Endometrial microvascular endothelial cells (primary cell): ENCODE results near the gene FAM111A. TPM values are rescaled to one million over a fixed set of nuclear protein-coding genes. Genes with fewer than 3 reads are reported as not detected.

ENCODE experiments used
- in situ Hi-C: cut with HindIII; loops from 2 replicates; pipeline ENCODE4 v1.10.0; 2017; ENCODE audit warnings: low sequenced_read_pairs, low pct_unique_long_range_greater_than_20kb; ENCODE audit errors: inconsistent ontology term
- total RNA-seq: library from RNA; depleted of rRNA; stranded (reverse); fragments of >200 nt; gene quantifications from one replicate; pipeline ENCODE4 v1.2.3, GENCODE V29; 2015; ENCODE audit errors: inconsistent ontology term

Gene FAM111A
- total RNA-seq, 1 donor from 2014 or later: 61.5 TPM

- in situ Hi-C loops: no loop called here
Observed at GRCh38 chr11:59138643-59139042, 4.0 kb upstream of the FAM111A start.

GRCh38 chr11:59141191-59141590 lies 1.5 kb upstream of the FAM111A start:
- in situ Hi-C loops: no loop called here

GRCh38 chr11:59141673-59142460 lies 789 bp upstream of the FAM111A start:
- in situ Hi-C loops: no loop called here

GRCh38 chr11:59144096-59144495 lies 1.4 kb downstream of the FAM111A start:
- in situ Hi-C loops: no loop called here

GRCh38 chr11:59144579-59145345 lies 2.1 kb downstream of the FAM111A start:
- in situ Hi-C loops: no loop called here

- in situ Hi-C loops: no loop called here
Observed at GRCh38 chr11:59145534-59145933, 2.9 kb downstream of the FAM111A start.

GRCh38 chr11:59151761-59152160 lies 9.1 kb downstream of the FAM111A start:
- in situ Hi-C loops: no loop called here

GRCh38 chr11:59152312-59152951 lies 9.8 kb downstream of the FAM111A start:
- in situ Hi-C loops: no loop called here

GRCh38 chr11:59154610-59155009 lies 12.0 kb downstream of the FAM111A start:
- in situ Hi-C loops: no loop called here

GRCh38 chr11:59157433-59157832 lies 14.8 kb downstream of the FAM111A start:
- in situ Hi-C loops: no loop called here

- in situ Hi-C loops: no loop called here
Observed at GRCh38 chr11:59158206-59159068, 15.8 kb downstream of the FAM111A start.

- in situ Hi-C loops: no loop called here
Observed at GRCh38 chr11:59164028-59164427, 21.4 kb downstream of the FAM111A start.

- in situ Hi-C loops: no loop called here
Observed at GRCh38 chr11:59171508-59172322, 29.1 kb downstream of the FAM111A start, which contains the start of gene DTX4. Gene DTX4 (plus strand): TSS chr11:59172132. CDS start chr11:59172596, 464 bp downstream.

- in situ Hi-C loops: no loop called here
Observed at GRCh38 chr11:59172345-59173079, 29.9 kb downstream of the FAM111A start.

GRCh38 chr11:59173080-59173963 lies 30.7 kb downstream of the FAM111A start:
- in situ Hi-C loops: no loop called here

GRCh38 chr11:59173964-59174663 lies 31.5 kb downstream of the FAM111A start:
- in situ Hi-C loops: no loop called here
